Measurements from ENCODE around the gene SFRP2. TPM values are rescaled to one million over a fixed set of nuclear protein-coding genes. Genes with fewer than 3 reads are reported as not detected.

Gene SFRP2
- total RNA-seq, 1 experiment from 2014 or later, result 0.26 TPM

GRCh38 chr4:153816542-153816941, 27.7 kb upstream of the SFRP2 start:
- H3K36me3 ChIP-seq (ENCODE audit: control insufficient read depth, insufficient read depth, low read length), result no peaks in the 10 kb centered on the region
- CTCF ChIA-PET, result no interaction called here
- TF ChIP-seq POLR2AphosphoS5 (IDR thresholded peaks at IDR 0.05; ENCODE audit: low read depth, low read length) (no peak), TCF7L2 (IDR thresholded peaks at IDR 0.05; ENCODE audit: low read depth, low read length) (no peak), CTCF (IDR thresholded peaks at IDR 0.05) (no peak), SIN3A (IDR thresholded peaks at IDR 0.05; ENCODE audit: borderline replicate concordance, insufficient read depth, low read depth, low read length) (no peak), REST (IDR thresholded peaks at IDR 0.05; ENCODE audit: insufficient read depth in 1 of 2, low read depth in 2 of 2, low read length in 1 of 2) (no peak)
- intact Hi-C loops (cut with micrococcal nuclease; ENCODE audit: unreplicated experiment) (no loop called here), in situ Hi-C loops (cut with HindIII; ENCODE audit: low pct_unique_long_range_greater_than_20kb, low sequenced_read_pairs) (no loop called here)
- no peaks in the 10 kb centered on the region for H3K4me1 ChIP-seq (ENCODE audit: control insufficient read depth, insufficient read depth, low read length)
- BruUV-seq (replicated peaks), result no TSS peak
- no peaks in the 10 kb centered on the region; the same call in 1 of the 2 replicates for H3K27me3 ChIP-seq (ENCODE audit: control insufficient read depth, insufficient read depth, low read length)
- POLR2A ChIA-PET, result no interaction called here
- H3K9me3 ChIP-seq (ENCODE audit: control insufficient read depth, insufficient read depth, low read depth, low read length), result no peaks in the 10 kb centered on the region
- DNase-seq (ENCODE audit: low read depth, low spot score), result no peak
- H3K27ac ChIP-seq (ENCODE audit: low read length), result no peak overlapping the region
- no peak for ATAC-seq
- no peak overlapping the region for H3K4me3 ChIP-seq (ENCODE audit: low read depth in 2 of 2, low read length in 2 of 2)

- Histone ChIP-seq H3K9me3 (ENCODE audit: control insufficient read depth, insufficient read depth, low read depth, low read length) (no peaks in the 10 kb centered on the region), H3K27me3 (ENCODE audit: control insufficient read depth, insufficient read depth, low read length) (no peaks in the 10 kb centered on the region; the same call in 1 of the 2 replicates), H3K27ac (ENCODE audit: low read length) (no peak overlapping the region), H3K4me3 (ENCODE audit: low read depth in 2 of 2, low read length in 2 of 2) (no peak overlapping the region), H3K4me1 (ENCODE audit: control insufficient read depth, insufficient read depth, low read length) (no peaks in the 10 kb centered on the region), H3K36me3 (ENCODE audit: control insufficient read depth, insufficient read depth, low read length) (no peaks in the 10 kb centered on the region)
- ATAC-seq (no peak), DNase-seq (ENCODE audit: low read depth, low spot score) (no peak)
- in situ Hi-C loops (cut with HindIII; ENCODE audit: low pct_unique_long_range_greater_than_20kb, low sequenced_read_pairs) (no loop called here), intact Hi-C loops (cut with micrococcal nuclease; ENCODE audit: unreplicated experiment) (no loop called here)
- ChIA-PET POLR2A (no interaction called here), CTCF (no interaction called here)
- BruUV-seq (replicated peaks), result no TSS peak
- TF ChIP-seq SIN3A (IDR thresholded peaks at IDR 0.05; ENCODE audit: borderline replicate concordance, insufficient read depth, low read depth, low read length), result no peak
- no peak for TF ChIP-seq TCF7L2 (IDR thresholded peaks at IDR 0.05; ENCODE audit: low read depth, low read length)
- TF ChIP-seq REST (IDR thresholded peaks at IDR 0.05; ENCODE audit: insufficient read depth in 1 of 2, low read depth in 2 of 2, low read length in 1 of 2), result no peak
- no peak for TF ChIP-seq CTCF (IDR thresholded peaks at IDR 0.05)
- no peak for TF ChIP-seq POLR2AphosphoS5 (IDR thresholded peaks at IDR 0.05; ENCODE audit: low read depth, low read length)
Observed at GRCh38 chr4:153814789-153815188, 25.9 kb upstream of the SFRP2 start.
